COLO668 (cell line): ENCODE measurements around the gene C17orf58.
"Not testable (repeated sequence)": the region's sequence is repeated elsewhere in the genome, so short reads cannot be mapped to it uniquely, and the experiment has no call there.

Experiments
- DNase-seq: peaks from one replicate; lab custom pipeline; 2025; ENCODE audit not compliant: unreplicated experiment; lab: John Stamatoyannopoulos, UW

Gene C17orf58

GRCh38 chr17:67996301-67997171, at the start of gene C17orf58:
Gene C17orf58, minus strand, starts transcription at chr17:67996469. Its CDS starts 271 bp downstream, at chr17:67996198.
- not testable (repeated sequence) for DNase-seq

GRCh38 chr17:68036304-68037147, 40.3 kb upstream of the C17orf58 start:
- no peak for DNase-seq

- DNase-seq: peak; percentile 95
These were observed 39.4 kb upstream of the C17orf58 start, which contains the start of gene KPNA2 for GRCh38 chr17:68035523-68036303. Gene KPNA2, plus strand, starts transcription at chr17:68035735. Its CDS starts 1,398 bp downstream, at chr17:68037133.

GRCh38 chr17:68035131-68035522, 38.9 kb upstream of the C17orf58 start:
- peak; percentile 95 for DNase-seq

- no peak for DNase-seq
These were observed 38.1 kb upstream of the C17orf58 start for GRCh38 chr17:68034452-68034776.

- DNase-seq: no peak
These were observed 37.6 kb upstream of the C17orf58 start for GRCh38 chr17:68033636-68034451.

- DNase-seq: peak; percentile 27
These were observed 33.4 kb upstream of the C17orf58 start for GRCh38 chr17:68029512-68030215.

GRCh38 chr17:68022547-68022946, 26.3 kb upstream of the C17orf58 start:
- not testable (repeated sequence) for DNase-seq

- no peak for DNase-seq
These were observed 25.7 kb upstream of the C17orf58 start for GRCh38 chr17:68021963-68022362.

GRCh38 chr17:68020791-68021190, 24.5 kb upstream of the C17orf58 start:
- not testable (repeated sequence) for DNase-seq

- peak; percentile 40 for DNase-seq
These were observed 24.1 kb upstream of the C17orf58 start for GRCh38 chr17:68020409-68020756.

GRCh38 chr17:68019675-68020408, 23.6 kb upstream of the C17orf58 start:
- DNase-seq: peak; percentile 91

- no peak for DNase-seq
These were observed 23.0 kb upstream of the C17orf58 start for GRCh38 chr17:68019336-68019674.

- DNase-seq: not testable (repeated sequence)
These were observed 22.2 kb upstream of the C17orf58 start for GRCh38 chr17:68018493-68018892.

- no peak for DNase-seq
These were observed 20.6 kb upstream of the C17orf58 start for GRCh38 chr17:68016838-68017237.

GRCh38 chr17:68015081-68015723, 18.9 kb upstream of the C17orf58 start:
- DNase-seq: no peak

- no peak for DNase-seq
These were observed 17.1 kb upstream of the C17orf58 start for GRCh38 chr17:68013385-68013784.

- peak; percentile 50 for DNase-seq
These were observed 15.0 kb upstream of the C17orf58 start for GRCh38 chr17:68011199-68011665.
